ENCODE measurements around the gene INSYN2B. TPM values are rescaled to one million over a fixed set of nuclear protein-coding genes. Genes with fewer than 3 reads are reported as not detected.

Gene INSYN2B
- total RNA-seq, 2 donors from 2014 or later = 0.75 TPM; not detected in 1

DNA sequence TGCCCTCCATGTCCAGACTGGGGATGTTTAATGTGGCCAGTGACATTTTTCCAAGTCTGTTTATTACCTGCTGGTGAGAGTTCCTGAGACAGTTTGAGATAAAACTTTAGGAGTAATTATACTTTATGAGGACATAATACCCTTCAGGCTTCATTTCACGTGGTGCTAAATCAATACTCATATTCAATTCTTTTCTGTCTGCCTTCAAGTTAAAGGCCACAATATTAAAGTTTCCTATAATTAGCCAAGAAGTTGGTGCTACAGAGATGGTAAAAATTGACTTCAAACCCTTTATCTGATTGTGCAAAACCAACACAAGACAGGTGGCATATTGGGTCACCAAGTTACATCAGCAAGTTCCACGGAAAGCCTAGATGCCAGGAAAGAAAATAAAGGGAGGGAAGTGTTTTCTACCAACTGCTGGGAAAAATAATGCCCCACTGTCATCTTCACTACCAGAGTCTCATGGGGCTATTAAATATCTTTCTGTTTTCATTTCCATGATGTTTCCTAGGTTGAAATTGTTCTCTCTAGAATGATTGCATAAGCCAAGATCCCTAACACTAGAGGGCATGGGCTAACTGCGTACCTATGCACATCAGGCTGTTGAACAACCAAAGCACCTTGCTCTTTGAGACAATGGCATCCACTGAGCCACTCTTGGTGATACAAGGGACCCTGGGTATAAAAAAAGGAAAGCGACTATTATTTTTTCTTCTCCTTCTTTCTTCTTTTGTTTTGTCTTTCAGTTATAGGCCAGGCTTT is 68.7 kb downstream of the INSYN2B start:
- H3K9me3 ChIP-seq = no peaks in the 10 kb centered on the region
- no peak overlapping the region for H3K27ac ChIP-seq
- no peaks in the 10 kb centered on the region for H3K27me3 ChIP-seq
- no peaks in the 10 kb centered on the region for H3K36me3 ChIP-seq
- H3K4me1 ChIP-seq = no peaks in the 10 kb centered on the region
- TF ChIP-seq, protein P1, sequence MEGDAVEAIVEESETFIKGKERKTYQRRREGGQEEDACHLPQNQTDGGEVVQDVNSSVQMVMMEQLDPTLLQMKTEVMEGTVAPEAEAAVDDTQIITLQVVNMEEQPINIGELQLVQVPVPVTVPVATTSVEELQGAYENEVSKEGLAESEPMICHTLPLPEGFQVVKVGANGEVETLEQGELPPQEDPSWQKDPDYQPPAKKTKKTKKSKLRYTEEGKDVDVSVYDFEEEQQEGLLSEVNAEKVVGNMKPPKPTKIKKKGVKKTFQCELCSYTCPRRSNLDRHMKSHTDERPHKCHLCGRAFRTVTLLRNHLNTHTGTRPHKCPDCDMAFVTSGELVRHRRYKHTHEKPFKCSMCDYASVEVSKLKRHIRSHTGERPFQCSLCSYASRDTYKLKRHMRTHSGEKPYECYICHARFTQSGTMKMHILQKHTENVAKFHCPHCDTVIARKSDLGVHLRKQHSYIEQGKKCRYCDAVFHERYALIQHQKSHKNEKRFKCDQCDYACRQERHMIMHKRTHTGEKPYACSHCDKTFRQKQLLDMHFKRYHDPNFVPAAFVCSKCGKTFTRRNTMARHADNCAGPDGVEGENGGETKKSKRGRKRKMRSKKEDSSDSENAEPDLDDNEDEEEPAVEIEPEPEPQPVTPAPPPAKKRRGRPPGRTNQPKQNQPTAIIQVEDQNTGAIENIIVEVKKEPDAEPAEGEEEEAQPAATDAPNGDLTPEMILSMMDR (IDR thresholded peaks at IDR 0.05) = no peak
- DNase-seq (ENCODE audit: low spot score) = no peak
- H3K4me3 ChIP-seq = no peak overlapping the region

DNA sequence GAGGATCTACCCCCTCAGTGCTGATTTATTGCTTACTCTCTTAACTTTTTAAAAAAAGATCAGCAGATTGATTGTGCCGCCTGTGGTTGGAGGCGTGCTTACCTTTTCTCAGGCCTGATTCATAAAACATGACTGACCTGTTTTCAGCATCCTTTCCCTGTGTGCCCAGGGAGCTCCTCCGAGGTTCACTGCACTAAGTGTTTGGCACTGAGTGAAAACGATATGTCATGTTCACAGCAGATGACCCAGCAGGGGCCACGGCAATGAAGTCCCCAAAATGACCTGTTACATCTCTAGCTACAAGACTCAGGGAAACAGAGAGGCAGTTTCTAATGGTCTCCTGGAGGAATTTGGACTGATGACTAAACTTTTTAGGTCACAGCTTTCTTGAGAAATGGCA is 69.9 kb downstream of the INSYN2B start:
- H3K27ac ChIP-seq = no peak overlapping the region
- no peaks in the 10 kb centered on the region for H3K9me3 ChIP-seq
- no peak for DNase-seq (ENCODE audit: low spot score)
- no peaks in the 10 kb centered on the region for H3K4me1 ChIP-seq
- H3K27me3 ChIP-seq = no peaks in the 10 kb centered on the region
- TF ChIP-seq, protein P1 (IDR thresholded peaks at IDR 0.05) = no peak
- H3K4me3 ChIP-seq = no peak overlapping the region
- no peaks in the 10 kb centered on the region for H3K36me3 ChIP-seq

- Histone ChIP-seq H3K4me1 (no peaks in the 10 kb centered on the region), H3K9me3 (no peaks in the 10 kb centered on the region), H3K36me3 (no peaks in the 10 kb centered on the region), H3K4me3 (no peak overlapping the region), H3K27me3 (no peaks in the 10 kb centered on the region), H3K27ac (no peak overlapping the region)
- TF ChIP-seq, protein P1 (IDR thresholded peaks at IDR 0.05) = no peak
- no peak for DNase-seq (ENCODE audit: low spot score)
These were observed 70.3 kb downstream of the INSYN2B start for GRCh38 chr5:169909945-169910344.

DNA sequence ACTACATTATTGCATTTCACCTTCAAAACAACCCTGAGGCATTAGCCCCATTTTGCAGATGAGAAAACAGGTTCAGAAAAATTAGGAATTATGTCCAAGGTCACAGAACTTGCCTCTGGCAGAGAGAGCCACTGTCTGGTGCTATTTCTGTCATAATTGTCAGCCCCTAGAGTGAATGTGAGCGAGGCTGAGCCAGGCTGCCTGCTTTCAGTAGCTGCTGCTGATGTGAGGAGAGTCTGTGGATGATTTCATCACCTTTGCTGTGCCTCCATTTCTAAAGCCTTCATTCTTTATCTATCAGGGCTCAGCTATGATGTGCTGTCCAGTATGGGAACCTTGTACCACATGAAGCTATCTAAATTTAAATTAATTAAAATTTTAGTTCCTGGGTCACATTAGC is 71.4 kb downstream of the INSYN2B start:
- no peaks in the 10 kb centered on the region for H3K9me3 ChIP-seq
- no peaks in the 10 kb centered on the region for H3K36me3 ChIP-seq
- no peaks in the 10 kb centered on the region for H3K4me1 ChIP-seq
- no peak overlapping the region for H3K4me3 ChIP-seq
- no peak overlapping the region for H3K27ac ChIP-seq
- TF ChIP-seq, protein P1 (IDR thresholded peaks at IDR 0.05) = no peak
- no peaks in the 10 kb centered on the region for H3K27me3 ChIP-seq
- no peak for DNase-seq (ENCODE audit: low spot score)

DNA sequence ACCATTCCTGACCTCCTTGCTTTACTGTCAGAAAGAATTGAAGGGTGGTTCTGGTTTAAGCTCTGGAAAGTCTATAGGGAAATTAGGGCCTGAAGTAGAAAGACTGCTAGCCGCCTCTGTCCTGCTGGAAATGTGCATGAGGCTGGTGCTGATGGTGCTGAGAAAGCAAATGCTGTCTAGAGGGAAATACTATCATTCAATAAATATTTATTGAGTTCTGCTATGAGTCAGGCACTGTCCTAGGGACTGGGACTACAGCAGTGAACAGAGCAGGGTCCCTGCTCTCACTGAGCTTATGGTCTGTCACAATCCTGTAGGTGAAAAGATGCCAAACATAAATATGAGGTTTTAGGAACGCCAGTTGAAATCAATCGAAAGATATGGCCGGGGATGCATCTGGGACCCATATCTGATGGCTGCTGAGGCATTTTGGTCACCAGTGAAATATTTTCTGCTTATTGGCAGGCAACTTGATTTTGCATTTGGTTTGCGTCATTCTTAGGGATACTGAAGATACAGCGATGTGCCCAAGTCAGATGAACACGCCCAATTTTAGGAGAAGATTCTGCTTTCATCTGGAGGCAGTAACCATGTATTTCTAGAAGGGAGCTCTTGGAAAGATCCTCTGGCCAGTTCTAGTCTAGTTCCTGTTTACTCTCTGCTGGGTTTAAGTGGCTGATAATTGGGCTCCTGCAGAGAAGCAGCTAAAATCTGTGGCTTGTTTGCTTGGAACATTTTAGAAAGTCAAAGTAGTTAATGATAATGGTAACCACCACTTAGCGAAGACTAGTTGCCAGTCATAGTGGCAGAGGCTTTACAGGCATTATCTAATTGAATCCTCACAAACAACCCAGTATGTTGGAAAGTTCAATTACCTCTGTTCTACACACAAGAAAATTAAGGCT is 73.3 kb downstream of the INSYN2B start:
- H3K27ac ChIP-seq = no peak overlapping the region

More for the DNA sequence above, 73.3 kb downstream of the INSYN2B start:
- TF ChIP-seq, protein P1 (IDR thresholded peaks at IDR 0.05) = no peak
- no peak for DNase-seq (ENCODE audit: low spot score)
- H3K36me3 ChIP-seq = no peaks in the 10 kb centered on the region
- H3K27me3 ChIP-seq = no peaks in the 10 kb centered on the region
- no peaks in the 10 kb centered on the region for H3K4me1 ChIP-seq
- H3K4me3 ChIP-seq = no peak overlapping the region
- no peaks in the 10 kb centered on the region for H3K9me3 ChIP-seq

All from right atrium auricular region (tissue), 2 donors.